ENCODE measurements around the gene PRTG.

Gene PRTG

GRCh38 chr15:55712363-55712762 is 30.6 kb downstream of the PRTG start:
- no peak overlapping the region for H3K4me3 ChIP-seq (ENCODE audit: low read length)
- DNase-seq (ENCODE audit: low read depth), result no peak
- TF ChIP-seq, protein P1, sequence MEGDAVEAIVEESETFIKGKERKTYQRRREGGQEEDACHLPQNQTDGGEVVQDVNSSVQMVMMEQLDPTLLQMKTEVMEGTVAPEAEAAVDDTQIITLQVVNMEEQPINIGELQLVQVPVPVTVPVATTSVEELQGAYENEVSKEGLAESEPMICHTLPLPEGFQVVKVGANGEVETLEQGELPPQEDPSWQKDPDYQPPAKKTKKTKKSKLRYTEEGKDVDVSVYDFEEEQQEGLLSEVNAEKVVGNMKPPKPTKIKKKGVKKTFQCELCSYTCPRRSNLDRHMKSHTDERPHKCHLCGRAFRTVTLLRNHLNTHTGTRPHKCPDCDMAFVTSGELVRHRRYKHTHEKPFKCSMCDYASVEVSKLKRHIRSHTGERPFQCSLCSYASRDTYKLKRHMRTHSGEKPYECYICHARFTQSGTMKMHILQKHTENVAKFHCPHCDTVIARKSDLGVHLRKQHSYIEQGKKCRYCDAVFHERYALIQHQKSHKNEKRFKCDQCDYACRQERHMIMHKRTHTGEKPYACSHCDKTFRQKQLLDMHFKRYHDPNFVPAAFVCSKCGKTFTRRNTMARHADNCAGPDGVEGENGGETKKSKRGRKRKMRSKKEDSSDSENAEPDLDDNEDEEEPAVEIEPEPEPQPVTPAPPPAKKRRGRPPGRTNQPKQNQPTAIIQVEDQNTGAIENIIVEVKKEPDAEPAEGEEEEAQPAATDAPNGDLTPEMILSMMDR (IDR thresholded peaks at IDR 0.05; ENCODE audit: insufficient read depth, low read depth, low read length, missing control alignments), result no peak

- DNase-seq (ENCODE audit: low read depth), result no peak
- H3K4me3 ChIP-seq (ENCODE audit: low read length), result no peak overlapping the region
- TF ChIP-seq, protein P1 (IDR thresholded peaks at IDR 0.05; ENCODE audit: insufficient read depth, low read depth, low read length, missing control alignments), result no peak
Measured at GRCh38 chr15:55710286-55710685, 32.7 kb downstream of the PRTG start.

DNA sequence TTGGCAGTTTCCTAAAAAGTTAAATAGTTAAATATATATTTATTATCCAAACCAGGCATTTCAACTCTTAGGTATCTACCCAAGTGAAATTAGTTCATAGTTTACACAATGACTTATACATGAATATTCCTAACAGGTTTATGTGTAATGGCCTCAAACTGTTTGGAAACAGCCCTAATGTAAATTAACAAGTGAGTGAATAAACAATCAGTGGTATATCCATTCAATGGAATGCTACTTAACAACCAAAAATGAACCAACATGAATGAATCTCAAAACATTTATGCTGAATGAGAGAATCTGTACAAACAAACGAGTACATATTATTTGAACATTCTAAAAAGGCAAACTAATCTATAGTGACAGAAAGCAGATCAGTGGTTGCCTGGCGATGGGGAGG is 33.5 kb downstream of the PRTG start:
- no peak overlapping the region for H3K4me3 ChIP-seq (ENCODE audit: low read length)
- TF ChIP-seq, protein P1 (IDR thresholded peaks at IDR 0.05; ENCODE audit: insufficient read depth, low read depth, low read length, missing control alignments), result no peak
- no peak for DNase-seq (ENCODE audit: low read depth)

DNA sequence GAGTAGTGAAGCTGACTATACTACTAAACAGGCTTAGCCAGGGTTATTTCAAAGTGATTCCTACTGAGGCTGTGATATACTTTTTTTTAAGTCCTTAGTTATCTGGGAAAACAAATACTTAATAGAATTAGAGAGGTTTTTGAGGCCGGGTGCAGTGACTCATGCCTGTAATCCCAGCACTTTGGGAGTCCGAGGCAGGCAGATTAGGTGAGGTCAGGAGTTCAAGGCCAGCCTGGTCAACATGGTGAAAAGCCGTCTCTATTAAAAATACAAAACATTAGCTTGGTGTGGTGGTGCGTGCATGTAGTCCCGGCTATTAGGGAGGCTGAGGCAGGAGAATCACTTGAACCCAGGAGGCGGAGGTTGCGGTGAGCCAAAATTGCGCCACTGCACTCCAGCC is 34.2 kb downstream of the PRTG start:
- DNase-seq (ENCODE audit: low read depth), result no peak
- TF ChIP-seq, protein P1 (IDR thresholded peaks at IDR 0.05; ENCODE audit: insufficient read depth, low read depth, low read length, missing control alignments), result no peak
- no peak overlapping the region for H3K4me3 ChIP-seq (ENCODE audit: low read length)

DNA sequence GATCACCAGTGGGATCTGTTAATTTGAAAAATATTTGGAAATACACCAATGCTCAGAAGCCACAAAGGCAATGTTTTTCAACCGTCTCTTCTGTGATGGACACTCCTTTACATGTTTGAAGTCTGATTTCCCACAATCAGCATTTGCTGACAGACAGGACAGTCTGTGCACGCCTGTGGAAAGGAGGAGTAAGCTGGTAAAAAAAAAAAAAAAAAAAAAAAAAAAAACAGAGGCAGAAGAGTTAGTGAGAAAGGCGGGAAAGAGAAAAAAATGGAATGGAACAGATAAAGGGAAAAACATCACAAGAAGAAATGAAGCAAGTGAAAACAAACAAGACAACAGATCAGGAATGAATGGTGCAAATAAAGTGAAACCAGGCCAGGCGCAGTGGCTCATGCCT is 35.0 kb downstream of the PRTG start:
- TF ChIP-seq, protein P1 (IDR thresholded peaks at IDR 0.05; ENCODE audit: insufficient read depth, low read depth, low read length, missing control alignments), result no peak
- no peak for DNase-seq (ENCODE audit: low read depth)
- no peak overlapping the region for H3K4me3 ChIP-seq (ENCODE audit: low read length)

GRCh38 chr15:55707518-55707917 is 35.4 kb downstream of the PRTG start:
- TF ChIP-seq, protein P1 (IDR thresholded peaks at IDR 0.05; ENCODE audit: insufficient read depth, low read depth, low read length, missing control alignments), result no peak
- no peak overlapping the region for H3K4me3 ChIP-seq (ENCODE audit: low read length)
- DNase-seq (ENCODE audit: low read depth), result no peak

GRCh38 chr15:55703873-55704301 is 39.1 kb downstream of the PRTG start:
- TF ChIP-seq, protein P1 (IDR thresholded peaks at IDR 0.05; ENCODE audit: insufficient read depth, low read depth, low read length, missing control alignments), result no peak
- H3K4me3 ChIP-seq (ENCODE audit: low read length), result no peak overlapping the region
- no peak for DNase-seq (ENCODE audit: low read depth)

Measured in epithelial cell of esophagus (primary cell).